Erythroblast (primary cell): ENCODE results near the gene PAM16.

Experiments
- GATA1 ChIP-seq: IDR thresholded peaks from 2 replicates; pipeline ENCODE4 v1.6.1; 2011; ENCODE audit warnings: low read depth, mild to moderate bottlenecking, control low read depth, low read length, moderate library complexity
- POLR2A ChIP-seq: IDR thresholded peaks from 2 replicates; pipeline ENCODE4 v1.6.1; 2011; ENCODE audit warnings: mild to moderate bottlenecking, low read length

DNA sequence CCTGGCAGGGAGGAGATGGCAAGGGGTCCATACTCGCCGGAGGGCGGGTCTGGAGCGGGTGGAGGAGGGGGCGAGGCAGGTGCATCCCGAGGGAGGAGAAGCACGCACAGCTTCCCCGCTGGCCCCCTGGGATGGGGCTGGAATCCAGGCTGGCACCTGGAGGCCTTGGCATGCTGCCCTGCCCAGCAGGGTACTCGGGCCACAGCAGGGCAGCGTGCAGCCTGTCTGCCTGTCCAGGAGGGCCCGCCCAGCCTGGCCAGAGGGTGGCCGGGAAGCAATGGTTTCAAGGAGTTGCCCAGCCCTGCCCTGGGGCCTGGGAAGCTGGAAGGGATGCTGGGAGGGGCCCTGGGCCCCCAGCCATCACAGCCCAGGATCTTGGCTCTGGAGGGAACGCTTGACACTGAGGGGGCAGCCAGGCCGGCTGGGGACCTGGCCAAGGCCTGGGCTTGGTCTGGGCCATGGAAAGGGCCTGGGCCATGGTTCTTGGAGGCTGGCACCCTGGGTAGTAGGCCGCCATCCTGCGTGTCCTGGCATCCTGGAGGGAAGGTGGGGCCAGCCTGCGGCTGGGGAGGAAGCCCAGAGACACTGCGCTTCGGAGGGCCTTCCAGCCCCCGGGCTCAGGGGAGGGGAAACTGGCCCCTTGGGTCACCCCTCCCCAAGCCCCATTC, 34.1 kb downstream of the PAM16 start:
- TF ChIP-seq POLR2A (no peak), GATA1 (no peak)
